Measurements from ENCODE around the gene DENND1A.

DENND1A gene

DNA sequence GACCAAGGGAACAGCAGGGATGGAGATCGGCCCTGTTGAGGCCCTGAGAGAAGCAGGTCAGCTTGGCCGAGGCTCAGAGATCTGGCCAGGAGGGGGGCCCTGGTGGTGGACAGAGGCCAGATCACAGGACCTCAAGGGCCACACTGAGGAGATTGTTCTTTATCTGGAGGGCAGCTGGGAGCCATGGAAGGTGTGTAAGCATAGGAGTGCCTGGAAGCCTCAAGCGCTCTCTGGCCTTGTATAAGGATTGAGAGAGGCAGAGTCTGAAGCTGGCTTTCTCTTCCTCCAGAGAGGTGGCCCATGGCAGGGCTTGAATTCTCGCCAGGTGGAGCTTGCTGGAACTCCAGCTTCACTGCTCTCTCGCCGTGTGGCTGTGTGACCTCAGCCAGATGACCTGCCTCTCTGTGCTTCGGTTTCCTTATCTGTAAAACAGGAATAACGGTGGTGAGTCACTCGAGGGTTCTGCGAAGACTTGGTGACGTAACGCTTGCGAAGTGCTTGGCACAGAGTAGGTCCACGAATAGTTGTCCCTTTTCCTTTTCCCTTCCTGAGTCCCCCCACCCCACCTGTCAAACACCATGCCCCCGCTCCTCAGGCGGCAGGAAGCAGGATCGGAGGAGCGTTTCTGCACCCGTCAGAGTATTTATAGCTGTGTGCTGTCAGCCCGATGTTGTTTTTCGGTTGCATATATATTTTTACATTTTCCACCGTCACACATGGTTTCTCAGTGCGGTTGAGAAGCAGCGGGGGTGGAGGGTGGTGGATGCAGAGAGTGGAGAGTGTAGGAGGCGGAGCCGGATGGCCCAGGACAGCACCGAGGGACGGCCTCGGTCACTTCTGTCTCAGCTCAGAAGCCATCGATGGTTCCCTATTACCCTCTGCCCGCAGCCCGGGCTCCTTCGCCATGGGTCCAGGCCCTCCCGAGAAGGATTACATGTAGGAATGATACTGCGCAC, 590.9 kb downstream of the DENND1A start:
- no peak for TF ChIP-seq EZH2phosphoT487 (IDR thresholded peaks at IDR 0.05; ENCODE audit: borderline replicate concordance)
- TF ChIP-seq, protein P1, sequence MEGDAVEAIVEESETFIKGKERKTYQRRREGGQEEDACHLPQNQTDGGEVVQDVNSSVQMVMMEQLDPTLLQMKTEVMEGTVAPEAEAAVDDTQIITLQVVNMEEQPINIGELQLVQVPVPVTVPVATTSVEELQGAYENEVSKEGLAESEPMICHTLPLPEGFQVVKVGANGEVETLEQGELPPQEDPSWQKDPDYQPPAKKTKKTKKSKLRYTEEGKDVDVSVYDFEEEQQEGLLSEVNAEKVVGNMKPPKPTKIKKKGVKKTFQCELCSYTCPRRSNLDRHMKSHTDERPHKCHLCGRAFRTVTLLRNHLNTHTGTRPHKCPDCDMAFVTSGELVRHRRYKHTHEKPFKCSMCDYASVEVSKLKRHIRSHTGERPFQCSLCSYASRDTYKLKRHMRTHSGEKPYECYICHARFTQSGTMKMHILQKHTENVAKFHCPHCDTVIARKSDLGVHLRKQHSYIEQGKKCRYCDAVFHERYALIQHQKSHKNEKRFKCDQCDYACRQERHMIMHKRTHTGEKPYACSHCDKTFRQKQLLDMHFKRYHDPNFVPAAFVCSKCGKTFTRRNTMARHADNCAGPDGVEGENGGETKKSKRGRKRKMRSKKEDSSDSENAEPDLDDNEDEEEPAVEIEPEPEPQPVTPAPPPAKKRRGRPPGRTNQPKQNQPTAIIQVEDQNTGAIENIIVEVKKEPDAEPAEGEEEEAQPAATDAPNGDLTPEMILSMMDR (conservative IDR thresholded peaks at IDR 0.05; ENCODE audit: low read length): no peak
- H3K79me2 ChIP-seq (ENCODE audit: insufficient read depth, low read length): no peaks in the 10 kb centered on the region
- peaks cover 17% of the 10 kb centered on the region for H3K4me1 ChIP-seq (ENCODE audit: insufficient read depth, low read length, poor library complexity, severe bottlenecking)
- H3K4me2 ChIP-seq (ENCODE audit: low read depth, low read length, poor library complexity, severe bottlenecking): no peak overlapping the region
- H3K9me3 ChIP-seq (ENCODE audit: insufficient read depth, low read depth, low read length): no peaks in the 10 kb centered on the region
- no peaks in the 10 kb centered on the region for H3K27me3 ChIP-seq (ENCODE audit: insufficient read depth, low read length, poor library complexity, severe bottlenecking)
- H3K9ac ChIP-seq (ENCODE audit: low read depth, low read length, poor library complexity, severe bottlenecking): no peak overlapping the region
- no peaks in the 10 kb centered on the region for H4K20me1 ChIP-seq (ENCODE audit: insufficient read depth, low read length, poor library complexity, severe bottlenecking)
- no peaks in the 10 kb centered on the region for H3F3A ChIP-seq (ENCODE audit: low read depth)
- no peak overlapping the region for H3K4me3 ChIP-seq (ENCODE audit: low read length, poor library complexity, severe bottlenecking)
- no peak overlapping the region for H2AFZ ChIP-seq (ENCODE audit: low read length)
- no peaks in the 10 kb centered on the region for H3K36me3 ChIP-seq (ENCODE audit: insufficient read depth, low read length)
- no peaks in the 10 kb centered on the region for H3K9me2 ChIP-seq (replicated peaks; ENCODE audit: low read depth, low read length)

DNA sequence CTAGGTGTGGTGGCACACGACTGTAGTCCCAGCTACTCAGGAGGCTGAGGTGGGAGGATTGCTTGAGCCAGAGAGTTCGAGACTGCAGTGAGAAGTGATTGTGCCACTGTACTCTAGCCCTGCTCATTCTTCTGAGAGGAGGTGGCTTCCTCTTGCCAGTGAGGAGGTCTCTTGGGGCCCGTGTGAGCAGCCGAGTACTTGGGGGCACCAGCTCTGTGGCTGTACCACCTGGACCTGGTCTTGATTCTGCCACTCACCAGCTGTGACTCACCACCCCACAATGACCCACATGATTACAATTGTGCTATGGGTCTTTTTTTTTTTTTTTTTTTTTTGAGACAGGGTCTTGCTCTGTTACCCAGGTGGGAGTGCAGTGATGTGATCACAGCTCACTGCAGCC, 592.0 kb downstream of the DENND1A start:
- Histone ChIP-seq H4K20me1 (ENCODE audit: insufficient read depth, low read length, poor library complexity, severe bottlenecking) (no peaks in the 10 kb centered on the region), H3K4me2 (ENCODE audit: low read depth, low read length, poor library complexity, severe bottlenecking) (no peak overlapping the region), H3F3A (ENCODE audit: low read depth) (no peaks in the 10 kb centered on the region), H2AFZ (ENCODE audit: low read length) (no peak overlapping the region), H3K9me3 (ENCODE audit: insufficient read depth, low read depth, low read length) (no peaks in the 10 kb centered on the region), H3K36me3 (ENCODE audit: insufficient read depth, low read length) (no peaks in the 10 kb centered on the region), H3K27me3 (ENCODE audit: insufficient read depth, low read length, poor library complexity, severe bottlenecking) (no peaks in the 10 kb centered on the region), H3K79me2 (ENCODE audit: insufficient read depth, low read length) (no peaks in the 10 kb centered on the region), H3K4me1 (ENCODE audit: insufficient read depth, low read length, poor library complexity, severe bottlenecking) (peaks cover 17% of the 10 kb centered on the region), H3K4me3 (ENCODE audit: low read length, poor library complexity, severe bottlenecking) (no peak overlapping the region), H3K9me2 (replicated peaks; ENCODE audit: low read depth, low read length) (no peaks in the 10 kb centered on the region), H3K9ac (ENCODE audit: low read depth, low read length, poor library complexity, severe bottlenecking) (no peak overlapping the region)
- no peak for TF ChIP-seq EZH2phosphoT487 (IDR thresholded peaks at IDR 0.05; ENCODE audit: borderline replicate concordance)
- TF ChIP-seq, protein P1 (conservative IDR thresholded peaks at IDR 0.05; ENCODE audit: low read length): no peak

DNA sequence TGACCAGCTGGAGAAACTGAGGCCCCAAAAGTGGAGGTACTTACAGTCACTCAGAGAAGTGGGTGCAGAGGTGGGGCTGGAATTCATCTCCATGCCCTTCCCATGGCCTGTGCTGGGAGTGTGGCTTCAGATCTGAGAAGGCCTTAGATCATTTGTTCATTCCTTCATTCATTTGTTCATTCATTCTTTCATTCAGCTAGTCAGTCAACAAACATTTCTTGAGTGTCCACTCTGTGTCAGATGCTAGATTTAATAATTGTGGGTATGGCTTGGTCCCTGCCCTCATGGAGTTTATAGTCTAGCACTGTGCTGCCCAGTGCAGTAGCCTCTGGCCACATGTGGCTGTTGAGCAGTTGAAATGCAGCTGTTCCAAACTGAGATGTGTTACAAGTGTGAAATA, 593.0 kb downstream of the DENND1A start:
- Histone ChIP-seq H3F3A (ENCODE audit: low read depth) (no peaks in the 10 kb centered on the region), H3K4me3 (ENCODE audit: low read length, poor library complexity, severe bottlenecking) (no peak overlapping the region), H3K4me1 (ENCODE audit: insufficient read depth, low read length, poor library complexity, severe bottlenecking) (peaks cover 17% of the 10 kb centered on the region), H2AFZ (ENCODE audit: low read length) (no peak overlapping the region), H3K9me2 (replicated peaks; ENCODE audit: low read depth, low read length) (no peaks in the 10 kb centered on the region), H3K27me3 (ENCODE audit: insufficient read depth, low read length, poor library complexity, severe bottlenecking) (no peaks in the 10 kb centered on the region), H3K36me3 (ENCODE audit: insufficient read depth, low read length) (no peaks in the 10 kb centered on the region), H3K79me2 (ENCODE audit: insufficient read depth, low read length) (no peaks in the 10 kb centered on the region), H4K20me1 (ENCODE audit: insufficient read depth, low read length, poor library complexity, severe bottlenecking) (no peaks in the 10 kb centered on the region), H3K9ac (ENCODE audit: low read depth, low read length, poor library complexity, severe bottlenecking) (no peak overlapping the region), H3K9me3 (ENCODE audit: insufficient read depth, low read depth, low read length) (no peaks in the 10 kb centered on the region), H3K4me2 (ENCODE audit: low read depth, low read length, poor library complexity, severe bottlenecking) (no peak overlapping the region)
- no peak for TF ChIP-seq EZH2phosphoT487 (IDR thresholded peaks at IDR 0.05; ENCODE audit: borderline replicate concordance)
- TF ChIP-seq, protein P1 (conservative IDR thresholded peaks at IDR 0.05; ENCODE audit: low read length): no peak
